Measurements from ENCODE around the gene GEMIN4. TPM values are rescaled to one million over a fixed set of nuclear protein-coding genes. Genes with fewer than 3 reads are reported as not detected.

The GEMIN4 gene
- total RNA-seq, 1 experiment from 2014 or later: 48.4 TPM

DNA sequence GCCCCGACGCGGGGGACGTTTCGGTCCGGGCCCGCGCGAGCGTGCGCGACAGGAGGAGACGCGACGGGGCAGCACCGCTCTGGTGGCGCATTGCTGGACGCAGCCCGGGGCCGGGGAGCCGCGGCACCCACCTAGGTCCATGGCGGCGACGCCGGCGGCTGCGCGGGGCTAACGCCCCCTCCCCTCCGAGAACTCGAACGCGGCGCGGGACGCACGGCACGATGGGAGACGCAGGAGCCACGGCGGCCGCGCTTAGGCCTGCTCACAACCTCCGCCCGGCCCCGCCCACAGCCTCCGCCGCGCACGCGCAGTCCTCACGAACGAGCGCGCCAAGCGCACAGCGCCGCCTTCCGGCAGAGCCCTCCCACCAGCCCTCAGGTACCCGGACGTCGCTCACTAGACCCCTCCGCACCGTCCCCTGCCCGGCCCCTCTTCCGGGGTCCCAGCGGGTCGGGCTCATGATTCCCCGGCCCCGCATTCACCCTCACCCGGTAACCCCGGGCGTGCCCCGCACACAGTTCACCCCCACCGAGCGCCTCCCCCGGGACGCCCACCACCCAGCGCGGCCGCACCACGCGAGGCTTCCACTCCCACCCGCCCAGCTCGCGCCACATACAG is at the start of gene GEMIN4 (continued):
- TF ChIP-seq, protein P1, sequence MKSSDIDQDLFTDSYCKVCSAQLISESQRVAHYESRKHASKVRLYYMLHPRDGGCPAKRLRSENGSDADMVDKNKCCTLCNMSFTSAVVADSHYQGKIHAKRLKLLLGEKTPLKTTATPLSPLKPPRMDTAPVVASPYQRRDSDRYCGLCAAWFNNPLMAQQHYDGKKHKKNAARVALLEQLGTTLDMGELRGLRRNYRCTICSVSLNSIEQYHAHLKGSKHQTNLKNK (CRISPR knock-in tag; IDR thresholded peaks at IDR 0.05): no peak
- TF ChIP-seq, protein P2, sequence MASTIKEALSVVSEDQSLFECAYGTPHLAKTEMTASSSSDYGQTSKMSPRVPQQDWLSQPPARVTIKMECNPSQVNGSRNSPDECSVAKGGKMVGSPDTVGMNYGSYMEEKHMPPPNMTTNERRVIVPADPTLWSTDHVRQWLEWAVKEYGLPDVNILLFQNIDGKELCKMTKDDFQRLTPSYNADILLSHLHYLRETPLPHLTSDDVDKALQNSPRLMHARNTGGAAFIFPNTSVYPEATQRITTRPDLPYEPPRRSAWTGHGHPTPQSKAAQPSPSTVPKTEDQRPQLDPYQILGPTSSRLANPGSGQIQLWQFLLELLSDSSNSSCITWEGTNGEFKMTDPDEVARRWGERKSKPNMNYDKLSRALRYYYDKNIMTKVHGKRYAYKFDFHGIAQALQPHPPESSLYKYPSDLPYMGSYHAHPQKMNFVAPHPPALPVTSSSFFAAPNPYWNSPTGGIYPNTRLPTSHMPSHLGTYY (CRISPR knock-in tag; IDR thresholded peaks at IDR 0.05): no peak
- TF ChIP-seq, protein P3, sequence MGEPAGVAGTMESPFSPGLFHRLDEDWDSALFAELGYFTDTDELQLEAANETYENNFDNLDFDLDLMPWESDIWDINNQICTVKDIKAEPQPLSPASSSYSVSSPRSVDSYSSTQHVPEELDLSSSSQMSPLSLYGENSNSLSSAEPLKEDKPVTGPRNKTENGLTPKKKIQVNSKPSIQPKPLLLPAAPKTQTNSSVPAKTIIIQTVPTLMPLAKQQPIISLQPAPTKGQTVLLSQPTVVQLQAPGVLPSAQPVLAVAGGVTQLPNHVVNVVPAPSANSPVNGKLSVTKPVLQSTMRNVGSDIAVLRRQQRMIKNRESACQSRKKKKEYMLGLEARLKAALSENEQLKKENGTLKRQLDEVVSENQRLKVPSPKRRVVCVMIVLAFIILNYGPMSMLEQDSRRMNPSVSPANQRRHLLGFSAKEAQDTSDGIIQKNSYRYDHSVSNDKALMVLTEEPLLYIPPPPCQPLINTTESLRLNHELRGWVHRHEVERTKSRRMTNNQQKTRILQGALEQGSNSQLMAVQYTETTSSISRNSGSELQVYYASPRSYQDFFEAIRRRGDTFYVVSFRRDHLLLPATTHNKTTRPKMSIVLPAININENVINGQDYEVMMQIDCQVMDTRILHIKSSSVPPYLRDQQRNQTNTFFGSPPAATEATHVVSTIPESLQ (CRISPR knock-in tag; IDR thresholded peaks at IDR 0.05): no peak
- no peak for TF ChIP-seq EMX1 (CRISPR knock-in tag; IDR thresholded peaks at IDR 0.05)
- TF ChIP-seq, protein P4, sequence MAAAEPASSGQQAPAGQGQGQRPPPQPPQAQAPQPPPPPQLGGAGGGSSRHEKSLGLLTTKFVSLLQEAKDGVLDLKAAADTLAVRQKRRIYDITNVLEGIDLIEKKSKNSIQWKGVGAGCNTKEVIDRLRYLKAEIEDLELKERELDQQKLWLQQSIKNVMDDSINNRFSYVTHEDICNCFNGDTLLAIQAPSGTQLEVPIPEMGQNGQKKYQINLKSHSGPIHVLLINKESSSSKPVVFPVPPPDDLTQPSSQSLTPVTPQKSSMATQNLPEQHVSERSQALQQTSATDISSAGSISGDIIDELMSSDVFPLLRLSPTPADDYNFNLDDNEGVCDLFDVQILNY (CRISPR knock-in tag; IDR thresholded peaks at IDR 0.05): peak; percentile 89
- no peak for TF ChIP-seq ELF4 (CRISPR knock-in tag; IDR thresholded peaks at IDR 0.05; ENCODE audit: low read depth)
- peak; percentile 85 for TF ChIP-seq FOXK1 (CRISPR knock-in tag; IDR thresholded peaks at IDR 0.05)
- TF ChIP-seq CREM (CRISPR knock-in tag; IDR thresholded peaks at IDR 0.05): peak; percentile 78; the same call in 1 of the 2 replicates
- no peak for TF ChIP-seq GTF2I (CRISPR knock-in tag; conservative IDR thresholded peaks at IDR 0.05)
- TF ChIP-seq, protein P5, sequence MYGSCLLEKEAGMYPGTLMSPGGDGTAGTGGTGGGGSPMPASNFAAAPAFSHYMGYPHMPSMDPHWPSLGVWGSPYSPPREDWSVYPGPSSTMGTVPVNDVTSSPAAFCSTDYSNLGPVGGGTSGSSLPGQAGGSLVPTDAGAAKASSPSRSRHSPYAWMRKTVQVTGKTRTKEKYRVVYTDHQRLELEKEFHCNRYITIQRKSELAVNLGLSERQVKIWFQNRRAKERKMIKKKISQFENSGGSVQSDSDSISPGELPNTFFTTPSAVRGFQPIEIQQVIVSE (CRISPR knock-in tag; IDR thresholded peaks at IDR 0.05; ENCODE audit: borderline replicate concordance): no peak
- TF ChIP-seq ZNF671 (CRISPR knock-in tag; IDR thresholded peaks at IDR 0.05): no peak
- TF ChIP-seq, protein P6, sequence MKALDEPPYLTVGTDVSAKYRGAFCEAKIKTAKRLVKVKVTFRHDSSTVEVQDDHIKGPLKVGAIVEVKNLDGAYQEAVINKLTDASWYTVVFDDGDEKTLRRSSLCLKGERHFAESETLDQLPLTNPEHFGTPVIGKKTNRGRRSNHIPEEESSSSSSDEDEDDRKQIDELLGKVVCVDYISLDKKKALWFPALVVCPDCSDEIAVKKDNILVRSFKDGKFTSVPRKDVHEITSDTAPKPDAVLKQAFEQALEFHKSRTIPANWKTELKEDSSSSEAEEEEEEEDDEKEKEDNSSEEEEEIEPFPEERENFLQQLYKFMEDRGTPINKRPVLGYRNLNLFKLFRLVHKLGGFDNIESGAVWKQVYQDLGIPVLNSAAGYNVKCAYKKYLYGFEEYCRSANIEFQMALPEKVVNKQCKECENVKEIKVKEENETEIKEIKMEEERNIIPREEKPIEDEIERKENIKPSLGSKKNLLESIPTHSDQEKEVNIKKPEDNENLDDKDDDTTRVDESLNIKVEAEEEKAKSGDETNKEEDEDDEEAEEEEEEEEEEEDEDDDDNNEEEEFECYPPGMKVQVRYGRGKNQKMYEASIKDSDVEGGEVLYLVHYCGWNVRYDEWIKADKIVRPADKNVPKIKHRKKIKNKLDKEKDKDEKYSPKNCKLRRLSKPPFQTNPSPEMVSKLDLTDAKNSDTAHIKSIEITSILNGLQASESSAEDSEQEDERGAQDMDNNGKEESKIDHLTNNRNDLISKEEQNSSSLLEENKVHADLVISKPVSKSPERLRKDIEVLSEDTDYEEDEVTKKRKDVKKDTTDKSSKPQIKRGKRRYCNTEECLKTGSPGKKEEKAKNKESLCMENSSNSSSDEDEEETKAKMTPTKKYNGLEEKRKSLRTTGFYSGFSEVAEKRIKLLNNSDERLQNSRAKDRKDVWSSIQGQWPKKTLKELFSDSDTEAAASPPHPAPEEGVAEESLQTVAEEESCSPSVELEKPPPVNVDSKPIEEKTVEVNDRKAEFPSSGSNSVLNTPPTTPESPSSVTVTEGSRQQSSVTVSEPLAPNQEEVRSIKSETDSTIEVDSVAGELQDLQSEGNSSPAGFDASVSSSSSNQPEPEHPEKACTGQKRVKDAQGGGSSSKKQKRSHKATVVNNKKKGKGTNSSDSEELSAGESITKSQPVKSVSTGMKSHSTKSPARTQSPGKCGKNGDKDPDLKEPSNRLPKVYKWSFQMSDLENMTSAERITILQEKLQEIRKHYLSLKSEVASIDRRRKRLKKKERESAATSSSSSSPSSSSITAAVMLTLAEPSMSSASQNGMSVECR (CRISPR knock-in tag; IDR thresholded peaks at IDR 0.05; ENCODE audit: borderline replicate concordance): peak; percentile 59; the same call in 1 of the 2 replicates
- no peak for TF ChIP-seq RORB (CRISPR knock-in tag; IDR thresholded peaks at IDR 0.05)
- no peak for TF ChIP-seq CBFB (CRISPR knock-in tag; IDR thresholded peaks at IDR 0.05; ENCODE audit: low read depth)
- TF ChIP-seq, protein P7, sequence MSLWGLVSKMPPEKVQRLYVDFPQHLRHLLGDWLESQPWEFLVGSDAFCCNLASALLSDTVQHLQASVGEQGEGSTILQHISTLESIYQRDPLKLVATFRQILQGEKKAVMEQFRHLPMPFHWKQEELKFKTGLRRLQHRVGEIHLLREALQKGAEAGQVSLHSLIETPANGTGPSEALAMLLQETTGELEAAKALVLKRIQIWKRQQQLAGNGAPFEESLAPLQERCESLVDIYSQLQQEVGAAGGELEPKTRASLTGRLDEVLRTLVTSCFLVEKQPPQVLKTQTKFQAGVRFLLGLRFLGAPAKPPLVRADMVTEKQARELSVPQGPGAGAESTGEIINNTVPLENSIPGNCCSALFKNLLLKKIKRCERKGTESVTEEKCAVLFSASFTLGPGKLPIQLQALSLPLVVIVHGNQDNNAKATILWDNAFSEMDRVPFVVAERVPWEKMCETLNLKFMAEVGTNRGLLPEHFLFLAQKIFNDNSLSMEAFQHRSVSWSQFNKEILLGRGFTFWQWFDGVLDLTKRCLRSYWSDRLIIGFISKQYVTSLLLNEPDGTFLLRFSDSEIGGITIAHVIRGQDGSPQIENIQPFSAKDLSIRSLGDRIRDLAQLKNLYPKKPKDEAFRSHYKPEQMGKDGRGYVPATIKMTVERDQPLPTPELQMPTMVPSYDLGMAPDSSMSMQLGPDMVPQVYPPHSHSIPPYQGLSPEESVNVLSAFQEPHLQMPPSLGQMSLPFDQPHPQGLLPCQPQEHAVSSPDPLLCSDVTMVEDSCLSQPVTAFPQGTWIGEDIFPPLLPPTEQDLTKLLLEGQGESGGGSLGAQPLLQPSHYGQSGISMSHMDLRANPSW (CRISPR knock-in tag; conservative IDR thresholded peaks at IDR 0.05; ENCODE audit: low read depth): no peak
- TF ChIP-seq, protein P8, sequence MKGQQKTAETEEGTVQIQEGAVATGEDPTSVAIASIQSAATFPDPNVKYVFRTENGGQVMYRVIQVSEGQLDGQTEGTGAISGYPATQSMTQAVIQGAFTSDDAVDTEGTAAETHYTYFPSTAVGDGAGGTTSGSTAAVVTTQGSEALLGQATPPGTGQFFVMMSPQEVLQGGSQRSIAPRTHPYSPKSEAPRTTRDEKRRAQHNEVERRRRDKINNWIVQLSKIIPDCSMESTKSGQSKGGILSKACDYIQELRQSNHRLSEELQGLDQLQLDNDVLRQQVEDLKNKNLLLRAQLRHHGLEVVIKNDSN (CRISPR knock-in tag; IDR thresholded peaks at IDR 0.05): peak; percentile 57; the same call in 1 of the 2 replicates
- TF ChIP-seq, protein P9, sequence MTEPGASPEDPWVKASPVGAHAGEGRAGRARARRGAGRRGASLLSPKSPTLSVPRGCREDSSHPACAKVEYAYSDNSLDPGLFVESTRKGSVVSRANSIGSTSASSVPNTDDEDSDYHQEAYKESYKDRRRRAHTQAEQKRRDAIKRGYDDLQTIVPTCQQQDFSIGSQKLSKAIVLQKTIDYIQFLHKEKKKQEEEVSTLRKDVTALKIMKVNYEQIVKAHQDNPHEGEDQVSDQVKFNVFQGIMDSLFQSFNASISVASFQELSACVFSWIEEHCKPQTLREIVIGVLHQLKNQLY (CRISPR knock-in tag; IDR thresholded peaks at IDR 0.05): 0 out of 2 replicates have a peak, but pooled peaks have one; percentile 23
- TF ChIP-seq, protein P10, sequence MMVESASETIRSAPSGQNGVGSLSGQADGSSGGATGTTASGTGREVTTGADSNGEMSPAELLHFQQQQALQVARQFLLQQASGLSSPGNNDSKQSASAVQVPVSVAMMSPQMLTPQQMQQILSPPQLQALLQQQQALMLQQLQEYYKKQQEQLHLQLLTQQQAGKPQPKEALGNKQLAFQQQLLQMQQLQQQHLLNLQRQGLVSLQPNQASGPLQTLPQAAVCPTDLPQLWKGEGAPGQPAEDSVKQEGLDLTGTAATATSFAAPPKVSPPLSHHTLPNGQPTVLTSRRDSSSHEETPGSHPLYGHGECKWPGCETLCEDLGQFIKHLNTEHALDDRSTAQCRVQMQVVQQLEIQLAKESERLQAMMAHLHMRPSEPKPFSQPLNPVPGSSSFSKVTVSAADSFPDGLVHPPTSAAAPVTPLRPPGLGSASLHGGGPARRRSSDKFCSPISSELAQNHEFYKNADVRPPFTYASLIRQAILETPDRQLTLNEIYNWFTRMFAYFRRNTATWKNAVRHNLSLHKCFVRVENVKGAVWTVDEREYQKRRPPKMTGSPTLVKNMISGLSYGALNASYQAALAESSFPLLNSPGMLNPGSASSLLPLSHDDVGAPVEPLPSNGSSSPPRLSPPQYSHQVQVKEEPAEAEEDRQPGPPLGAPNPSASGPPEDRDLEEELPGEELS (CRISPR knock-in tag; IDR thresholded peaks at IDR 0.05): no peak
- no peak for TF ChIP-seq SMAD3 (CRISPR knock-in tag; IDR thresholded peaks at IDR 0.05; ENCODE audit: borderline replicate concordance)
- 0 out of 2 replicates have a peak, but pooled peaks have one; percentile 20 for TF ChIP-seq JUN (CRISPR knock-in tag; IDR thresholded peaks at IDR 0.05)
- TF ChIP-seq ZBTB21 (CRISPR knock-in tag; IDR thresholded peaks at IDR 0.05; ENCODE audit: borderline replicate concordance): peak; percentile 76; the same call in 1 of the 2 replicates
- no peak; the same call in 1 of the 2 replicates for TF ChIP-seq RELA (CRISPR knock-in tag; IDR thresholded peaks at IDR 0.05; ENCODE audit: borderline replicate concordance)

Data from WTC11 (cell line).